ENCODE results near the gene KCNJ3. TPM values are rescaled to one million over a fixed set of nuclear protein-coding genes. Genes with fewer than 3 reads are reported as not detected.

The KCNJ3 gene
- total RNA-seq, 1 donor from 2014 or later = 2.0 TPM

- DNase-seq = no peak
- intact Hi-C loops (cut with DNase I) = no loop called here
- ATAC-seq (ENCODE audit: poor library complexity) = no peak
These were observed 1.1 kb downstream of the KCNJ3 start for GRCh38 chr2:154699575-154699930.

GRCh38 chr2:154700136-154700535, 1.6 kb downstream of the KCNJ3 start:
- intact Hi-C loops (cut with DNase I) = no loop called here
- ATAC-seq (ENCODE audit: poor library complexity) = no peak
- no peak for DNase-seq

GRCh38 chr2:154704991-154705390, 6.5 kb downstream of the KCNJ3 start:
- no peak for DNase-seq
- ATAC-seq (ENCODE audit: poor library complexity) = no peak
- intact Hi-C loops (cut with DNase I) = no loop called here

GRCh38 chr2:154706660-154707059, 8.2 kb downstream of the KCNJ3 start:
- ATAC-seq (ENCODE audit: poor library complexity) (no peak), DNase-seq (no peak)
- intact Hi-C loops (cut with DNase I) = no loop called here

GRCh38 chr2:154707994-154708575, 9.6 kb downstream of the KCNJ3 start:
- DNase-seq = no peak
- intact Hi-C loops (cut with DNase I) = no loop called here
- no peak for ATAC-seq (ENCODE audit: poor library complexity)

GRCh38 chr2:154709215-154709614, 10.7 kb downstream of the KCNJ3 start:
- DNase-seq = no peak
- intact Hi-C loops (cut with DNase I) = no loop called here
- no peak for ATAC-seq (ENCODE audit: poor library complexity)

GRCh38 chr2:154710078-154710477, 11.6 kb downstream of the KCNJ3 start:
- intact Hi-C loops (cut with DNase I) = no loop called here
- no peak for ATAC-seq (ENCODE audit: poor library complexity)

GRCh38 chr2:154710685-154711084, 12.2 kb downstream of the KCNJ3 start:
- no peak for ATAC-seq (ENCODE audit: poor library complexity)
- no peak for DNase-seq
- intact Hi-C loops (cut with DNase I) = no loop called here

More at GRCh38 chr2:154710078-154710477, 11.6 kb downstream of the KCNJ3 start:
- no peak for DNase-seq

- no peak for ATAC-seq (ENCODE audit: poor library complexity)
- intact Hi-C loops (cut with DNase I) = no loop called here
- DNase-seq = no peak
These were observed 15.2 kb downstream of the KCNJ3 start for GRCh38 chr2:154713675-154714074.

- no peak for DNase-seq
- intact Hi-C loops (cut with DNase I) = no loop called here
- ATAC-seq (ENCODE audit: poor library complexity) = no peak
These were observed 22.2 kb downstream of the KCNJ3 start for GRCh38 chr2:154720651-154721050.

GRCh38 chr2:154724194-154724797, 25.8 kb downstream of the KCNJ3 start:
- ATAC-seq (ENCODE audit: poor library complexity) (no peak), DNase-seq (no peak)
- intact Hi-C loops (cut with DNase I) = no loop called here

- ATAC-seq (ENCODE audit: poor library complexity) (no peak), DNase-seq (no peak)
- intact Hi-C loops (cut with DNase I) = no loop called here
These were observed 41.9 kb downstream of the KCNJ3 start for GRCh38 chr2:154740361-154740760.

- DNase-seq (no peak), ATAC-seq (ENCODE audit: poor library complexity) (no peak)
- intact Hi-C loops (cut with DNase I) = no loop called here
These were observed 60.4 kb downstream of the KCNJ3 start for GRCh38 chr2:154758871-154759270.

- ATAC-seq (ENCODE audit: poor library complexity) (no peak), DNase-seq (no peak)
- intact Hi-C loops (cut with DNase I) = no loop called here
These were observed 64.1 kb downstream of the KCNJ3 start for GRCh38 chr2:154762638-154763037.

GRCh38 chr2:154771664-154772284, 73.3 kb downstream of the KCNJ3 start:
- intact Hi-C loops (cut with DNase I) = no loop called here
- ATAC-seq (ENCODE audit: poor library complexity) = no peak
- no peak for DNase-seq

- no peak for DNase-seq
- intact Hi-C loops (cut with DNase I) = no loop called here
- ATAC-seq (ENCODE audit: poor library complexity) = no peak
These were observed 78.3 kb downstream of the KCNJ3 start for GRCh38 chr2:154776825-154777224.

- intact Hi-C loops (cut with DNase I) = no loop called here
- no peak for DNase-seq
- no peak for ATAC-seq (ENCODE audit: poor library complexity)
These were observed 95.9 kb downstream of the KCNJ3 start for GRCh38 chr2:154794406-154794805.

- no peak for DNase-seq
- intact Hi-C loops (cut with DNase I) = no loop called here
- no peak for ATAC-seq (ENCODE audit: poor library complexity)
These were observed 97.2 kb downstream of the KCNJ3 start for GRCh38 chr2:154795651-154796050.

- DNase-seq (no peak), ATAC-seq (ENCODE audit: poor library complexity) (no peak)
- intact Hi-C loops (cut with DNase I) = no loop called here
These were observed 106.0 kb downstream of the KCNJ3 start for GRCh38 chr2:154804451-154804850.

GRCh38 chr2:154813636-154814035, 115.1 kb downstream of the KCNJ3 start:
- DNase-seq = no peak
- intact Hi-C loops (cut with DNase I) = no loop called here
- no peak for ATAC-seq (ENCODE audit: poor library complexity)

- intact Hi-C loops (cut with DNase I) = no loop called here
- DNase-seq = no peak
- no peak for ATAC-seq (ENCODE audit: poor library complexity)
These were observed 116.4 kb downstream of the KCNJ3 start for GRCh38 chr2:154814856-154815255.
